ENCODE results near the gene CSRNP3. TPM values are rescaled to one million over a fixed set of nuclear protein-coding genes. Genes with fewer than 3 reads are reported as not detected.

Gene CSRNP3
- total and polyA plus RNA-seq, 2 donors (not counting 3 experiments of a cell fraction or from before 2014, with no cell fraction given): not detected

DNA sequence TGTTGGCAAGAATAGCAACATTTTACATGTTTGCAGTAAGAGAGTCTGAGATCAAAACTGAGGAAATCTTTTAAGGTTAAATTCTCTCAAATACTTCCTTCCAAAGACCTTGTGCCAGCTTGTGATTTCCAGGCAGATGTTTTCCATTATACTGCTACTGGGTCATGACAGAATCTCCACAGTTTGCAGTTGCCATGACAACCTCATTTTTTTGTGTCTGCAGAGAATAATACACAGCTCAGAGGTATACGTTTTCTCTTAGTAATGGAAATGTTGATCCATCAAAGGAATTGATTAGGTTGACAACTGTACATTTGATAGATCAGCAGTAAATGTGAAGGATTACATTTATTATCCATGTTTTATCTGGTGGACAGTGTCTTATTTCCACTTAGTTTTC is 29.1 kb upstream of the CSRNP3 start:
- Histone ChIP-seq H3K27ac (ENCODE audit: insufficient read depth, low read depth, low read length) (no peak overlapping the region), H3K4me1 (ENCODE audit: control insufficient read depth, extremely low read depth, insufficient read depth, low read length) (no peaks in the 10 kb centered on the region), H2AFZ (ENCODE audit: low read depth, low read length) (no peak overlapping the region), H3K4me2 (ENCODE audit: insufficient read depth, low read length) (no peak overlapping the region), H3K79me2 (ENCODE audit: control insufficient read depth, insufficient read depth, low read length) (no peaks in the 10 kb centered on the region), H3K27me3 (ENCODE audit: control insufficient read depth in 2 of 2, insufficient read depth in 2 of 2, low read length in 2 of 2) (no peaks in the 10 kb centered on the region), H4K20me1 (replicated peaks; ENCODE audit: control insufficient read depth, extremely low read depth, insufficient read depth, low read length) (no peaks in the 10 kb centered on the region), H3K9ac (replicated peaks; ENCODE audit: extremely low read depth, insufficient read depth, low read length) (no peak overlapping the region), H3K36me3 (ENCODE audit: control insufficient read depth in 2 of 2, extremely low read depth in 1 of 2, insufficient read depth in 2 of 2, low read length in 2 of 2) (no peaks in the 10 kb centered on the region), H3K9me3 (replicated peaks; ENCODE audit: control insufficient read depth, insufficient read depth, low read length) (no peaks in the 10 kb centered on the region), H3K9me1 (replicated peaks; ENCODE audit: control insufficient read depth, extremely low read depth, insufficient read depth, low read length) (no peaks in the 10 kb centered on the region), H3K4me3 (replicated peaks in 1 of 3; ENCODE audit: insufficient read depth in 1 of 3, low read depth in 1 of 3, low read length in 3 of 3) (no peak overlapping the region)
- BruUV-seq (replicated peaks): no TSS peak
- dilution Hi-C loops (cut with MboI; ENCODE audit: extremely low pct_ligation_motif_present, low sequenced_read_pairs): no loop called here
- intact Hi-C loops (cut with micrococcal nuclease): no loop called here
- DNase-seq (ENCODE audit: low read depth, low spot score) (peak; percentile 36), FAIRE-seq (no peak)
- no peak for TF ChIP-seq POLR2A (IDR thresholded peaks at IDR 0.05; ENCODE audit: low read depth, low read length)
- TF ChIP-seq, protein P1, sequence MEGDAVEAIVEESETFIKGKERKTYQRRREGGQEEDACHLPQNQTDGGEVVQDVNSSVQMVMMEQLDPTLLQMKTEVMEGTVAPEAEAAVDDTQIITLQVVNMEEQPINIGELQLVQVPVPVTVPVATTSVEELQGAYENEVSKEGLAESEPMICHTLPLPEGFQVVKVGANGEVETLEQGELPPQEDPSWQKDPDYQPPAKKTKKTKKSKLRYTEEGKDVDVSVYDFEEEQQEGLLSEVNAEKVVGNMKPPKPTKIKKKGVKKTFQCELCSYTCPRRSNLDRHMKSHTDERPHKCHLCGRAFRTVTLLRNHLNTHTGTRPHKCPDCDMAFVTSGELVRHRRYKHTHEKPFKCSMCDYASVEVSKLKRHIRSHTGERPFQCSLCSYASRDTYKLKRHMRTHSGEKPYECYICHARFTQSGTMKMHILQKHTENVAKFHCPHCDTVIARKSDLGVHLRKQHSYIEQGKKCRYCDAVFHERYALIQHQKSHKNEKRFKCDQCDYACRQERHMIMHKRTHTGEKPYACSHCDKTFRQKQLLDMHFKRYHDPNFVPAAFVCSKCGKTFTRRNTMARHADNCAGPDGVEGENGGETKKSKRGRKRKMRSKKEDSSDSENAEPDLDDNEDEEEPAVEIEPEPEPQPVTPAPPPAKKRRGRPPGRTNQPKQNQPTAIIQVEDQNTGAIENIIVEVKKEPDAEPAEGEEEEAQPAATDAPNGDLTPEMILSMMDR (IDR thresholded peaks at IDR 0.05; ENCODE audit: extremely low read depth in 1 of 2, insufficient read depth in 1 of 2, low read depth in 1 of 2, low read length in 2 of 2): no peak
- TF ChIP-seq MYC (IDR thresholded peaks at IDR 0.05; ENCODE audit: low read depth, low read length): no peak
- no peak for TF ChIP-seq GATA2 (IDR thresholded peaks at IDR 0.05; ENCODE audit: insufficient read depth, insufficient read length, low read depth, low read length)
- POLR2A ChIA-PET: no interaction called here
- CTCF ChIA-PET: interaction anchor here (1.8 kb wide), 1 partner anchor 13 kb away, joined by 4 read pairs; no protein-coding TSS in a partner anchor

DNA sequence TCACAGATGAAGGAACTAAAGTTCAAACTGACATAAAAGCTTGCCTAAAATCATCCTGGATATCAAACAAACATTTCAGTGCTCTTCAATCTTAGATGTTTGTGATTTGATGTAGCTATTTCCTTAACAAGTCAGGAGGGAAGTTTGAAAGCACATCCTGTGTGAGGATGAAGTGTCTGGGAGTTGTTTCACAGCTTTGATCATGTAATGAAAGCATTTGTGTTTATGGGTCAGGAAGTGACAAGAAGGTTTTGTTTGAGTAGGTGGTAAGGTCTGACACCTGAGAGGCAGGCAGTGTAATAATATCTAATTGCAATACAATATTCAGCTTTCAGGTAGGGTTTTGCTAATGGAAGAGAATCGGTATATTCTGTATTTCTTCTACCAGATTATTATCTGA is 26.0 kb upstream of the CSRNP3 start:
- Histone ChIP-seq H3K4me1 (ENCODE audit: control insufficient read depth, extremely low read depth, insufficient read depth, low read length) (no peaks in the 10 kb centered on the region), H3K79me2 (ENCODE audit: control insufficient read depth, insufficient read depth, low read length) (no peaks in the 10 kb centered on the region), H3K4me2 (ENCODE audit: insufficient read depth, low read length) (no peak overlapping the region), H4K20me1 (replicated peaks; ENCODE audit: control insufficient read depth, extremely low read depth, insufficient read depth, low read length) (no peaks in the 10 kb centered on the region), H3K27ac (ENCODE audit: insufficient read depth, low read depth, low read length) (no peak overlapping the region), H3K9me3 (replicated peaks; ENCODE audit: control insufficient read depth, insufficient read depth, low read length) (no peaks in the 10 kb centered on the region), H3K9me1 (replicated peaks; ENCODE audit: control insufficient read depth, extremely low read depth, insufficient read depth, low read length) (no peaks in the 10 kb centered on the region), H3K36me3 (ENCODE audit: control insufficient read depth in 2 of 2, extremely low read depth in 1 of 2, insufficient read depth in 2 of 2, low read length in 2 of 2) (no peaks in the 10 kb centered on the region), H3K9ac (replicated peaks; ENCODE audit: extremely low read depth, insufficient read depth, low read length) (no peak overlapping the region), H2AFZ (ENCODE audit: low read depth, low read length) (no peak overlapping the region), H3K27me3 (ENCODE audit: control insufficient read depth in 2 of 2, insufficient read depth in 2 of 2, low read length in 2 of 2) (no peaks in the 10 kb centered on the region), H3K4me3 (replicated peaks in 1 of 3; ENCODE audit: insufficient read depth in 1 of 3, low read depth in 1 of 3, low read length in 3 of 3) (no peak overlapping the region)
- dilution Hi-C loops (cut with MboI; ENCODE audit: extremely low pct_ligation_motif_present, low sequenced_read_pairs) (no loop called here), intact Hi-C loops (cut with micrococcal nuclease) (no loop called here)
- DNase-seq (ENCODE audit: low read depth, low spot score) (no peak), FAIRE-seq (no peak)
- CTCF ChIA-PET: interaction anchor here (1.1 kb wide), 1 partner anchor 255 kb away, joined by 3 read pairs; no protein-coding TSS in a partner anchor
- BruUV-seq (replicated peaks): no TSS peak
- TF ChIP-seq FOS (IDR thresholded peaks at IDR 0.05; ENCODE audit: borderline replicate concordance, insufficient read depth, low read length) (no peak), MYC (IDR thresholded peaks at IDR 0.05; ENCODE audit: low read depth, low read length) (no peak), GATA2 (IDR thresholded peaks at IDR 0.05; ENCODE audit: insufficient read depth, insufficient read length, low read depth, low read length) (no peak), POLR2AphosphoS5 (IDR thresholded peaks at IDR 0.05; ENCODE audit: insufficient read depth, low read depth, low read length) (no peak), MAX (IDR thresholded peaks at IDR 0.05; ENCODE audit: insufficient read depth, insufficient read length) (no peak), POLR2A (IDR thresholded peaks at IDR 0.05; ENCODE audit: low read depth, low read length) (no peak), EZH2 (IDR thresholded peaks at IDR 0.05; ENCODE audit: borderline replicate concordance, low read depth, low read length, severe bottlenecking) (no peak), JUN (IDR thresholded peaks at IDR 0.05; ENCODE audit: borderline replicate concordance, insufficient read depth, insufficient read length, low read depth) (no peak)
- TF ChIP-seq, protein P1 (IDR thresholded peaks at IDR 0.05; ENCODE audit: extremely low read depth in 1 of 2, insufficient read depth in 1 of 2, low read depth in 1 of 2, low read length in 2 of 2): no peak
- POLR2A ChIA-PET: no interaction called here
